ENCODE data around the gene RAB33B. TPM values are rescaled to one million over a fixed set of nuclear protein-coding genes. Genes with fewer than 3 reads are reported as not detected.

RAB33B gene
- total and polyA plus RNA-seq, 2 donors (not counting 1 experiment from before 2014, with no cell fraction given): 11.4 to 11.7 TPM

- TF ChIP-seq CTCF (conservative IDR thresholded peaks at IDR 0.05 in 1 of 2, IDR thresholded peaks at IDR 0.05 in 1 of 2; ENCODE audit: low read depth in 1 of 2, low read length in 2 of 2) (no peak), EZH2 (IDR thresholded peaks at IDR 0.05; ENCODE audit: low read length, missing control alignments) (no peak)
- H3K4me3 ChIP-seq (replicated peaks in 1 of 4; ENCODE audit: control extremely low read depth in 1 of 4, insufficient read depth in 1 of 4, low read depth in 3 of 4, low read length in 4 of 4): peak overlapping the region; percentile 79 to 100 (median 94)
These were observed 1.9 kb upstream of the RAB33B start for GRCh38 chr4:139451997-139452396.

GRCh38 chr4:139453041-139453370 lies 915 bp upstream of the RAB33B start:
- DNase-seq (ENCODE audit: low read depth in 2 of 2): peak in 1 of 2 donors; percentile 75
- Histone ChIP-seq H3K27ac (ENCODE audit: insufficient read depth, low read length) (peak overlapping the region; percentile 91), H3K79me2 (ENCODE audit: control insufficient read depth, insufficient read depth, low read length) (peaks cover 34% of the 10 kb centered on the region), H3K4me2 (ENCODE audit: extremely low read depth, insufficient read depth, low read length) (peak overlapping the region; percentile 74), H3K4me1 (ENCODE audit: control insufficient read depth, extremely low read depth, insufficient read depth, low read length) (peaks cover 10% of the 10 kb centered on the region), H3K9me3 (ENCODE audit: control insufficient read depth, insufficient read depth, low read depth, low read length) (no peaks in the 10 kb centered on the region), H3K36me3 (ENCODE audit: control insufficient read depth, insufficient read depth, low read length) (no peaks in the 10 kb centered on the region), H2AFZ (ENCODE audit: low read length) (peak overlapping the region; percentile 92), H3K27me3 (ENCODE audit: control insufficient read depth, insufficient read depth, low read length) (no peaks in the 10 kb centered on the region), H3K9ac (ENCODE audit: insufficient read depth, low read length) (peak overlapping the region; percentile 98), H4K20me1 (ENCODE audit: control insufficient read depth, extremely low read depth, insufficient read depth, low read length) (no peaks in the 10 kb centered on the region), H3K4me3 (replicated peaks in 1 of 4; ENCODE audit: control extremely low read depth in 1 of 4, insufficient read depth in 1 of 4, low read depth in 3 of 4, low read length in 4 of 4) (peak overlapping the region; percentile 79 to 100 (median 94))
- TF ChIP-seq EZH2 (IDR thresholded peaks at IDR 0.05; ENCODE audit: low read length, missing control alignments) (no peak), CTCF (conservative IDR thresholded peaks at IDR 0.05 in 1 of 2, IDR thresholded peaks at IDR 0.05 in 1 of 2; ENCODE audit: low read depth in 1 of 2, low read length in 2 of 2) (peak; percentile 19 to 25)

More at GRCh38 chr4:139451997-139452396, 1.9 kb upstream of the RAB33B start:
- Histone ChIP-seq H3K9me3 (ENCODE audit: control insufficient read depth, insufficient read depth, low read depth, low read length) (no peaks in the 10 kb centered on the region), H3K4me1 (ENCODE audit: control insufficient read depth, extremely low read depth, insufficient read depth, low read length) (peaks cover 10% of the 10 kb centered on the region), H3K79me2 (ENCODE audit: control insufficient read depth, insufficient read depth, low read length) (peaks cover 29% of the 10 kb centered on the region), H2AFZ (ENCODE audit: low read length) (no peak overlapping the region), H3K4me2 (ENCODE audit: extremely low read depth, insufficient read depth, low read length) (peak overlapping the region; percentile 74), H3K9ac (ENCODE audit: insufficient read depth, low read length) (no peak overlapping the region), H3K27me3 (ENCODE audit: control insufficient read depth, insufficient read depth, low read length) (no peaks in the 10 kb centered on the region), H4K20me1 (ENCODE audit: control insufficient read depth, extremely low read depth, insufficient read depth, low read length) (no peaks in the 10 kb centered on the region), H3K27ac (ENCODE audit: insufficient read depth, low read length) (no peak overlapping the region), H3K36me3 (ENCODE audit: control insufficient read depth, insufficient read depth, low read length) (no peaks in the 10 kb centered on the region)
- no peak for DNase-seq (ENCODE audit: low read depth in 2 of 2)

GRCh38 chr4:139453371-139454110 lies 380 bp upstream of the RAB33B start:
- Histone ChIP-seq H3K36me3 (ENCODE audit: control insufficient read depth, insufficient read depth, low read length) (no peaks in the 10 kb centered on the region), H3K4me2 (ENCODE audit: extremely low read depth, insufficient read depth, low read length) (peak overlapping the region; percentile 74), H3K79me2 (ENCODE audit: control insufficient read depth, insufficient read depth, low read length) (peaks cover 38% of the 10 kb centered on the region), H3K9me3 (ENCODE audit: control insufficient read depth, insufficient read depth, low read depth, low read length) (no peaks in the 10 kb centered on the region), H3K27me3 (ENCODE audit: control insufficient read depth, insufficient read depth, low read length) (no peaks in the 10 kb centered on the region), H4K20me1 (ENCODE audit: control insufficient read depth, extremely low read depth, insufficient read depth, low read length) (no peaks in the 10 kb centered on the region), H3K9ac (ENCODE audit: insufficient read depth, low read length) (peak overlapping the region; percentile 98), H3K27ac (ENCODE audit: insufficient read depth, low read length) (peak overlapping the region; percentile 91), H3K4me3 (replicated peaks in 1 of 4; ENCODE audit: control extremely low read depth in 1 of 4, insufficient read depth in 1 of 4, low read depth in 3 of 4, low read length in 4 of 4) (peak overlapping the region; percentile 79 to 100 (median 94)), H3K4me1 (ENCODE audit: control insufficient read depth, extremely low read depth, insufficient read depth, low read length) (peaks cover 10% of the 10 kb centered on the region), H2AFZ (ENCODE audit: low read length) (peak overlapping the region; percentile 92)
- peak; percentile 97 to 98 for DNase-seq (ENCODE audit: low read depth in 2 of 2)
- TF ChIP-seq EZH2 (IDR thresholded peaks at IDR 0.05; ENCODE audit: low read length, missing control alignments) (no peak), CTCF (conservative IDR thresholded peaks at IDR 0.05 in 1 of 2, IDR thresholded peaks at IDR 0.05 in 1 of 2; ENCODE audit: low read depth in 1 of 2, low read length in 2 of 2) (peak in 1 of 2 donors; percentile 1)
